SH-SY5Y (cell line): ENCODE data around the gene ZNF350.

Experiments used
- GATA2 ChIP-seq: IDR thresholded peaks from 2 replicates; pipeline ENCODE4 v1.6.1; 2011; ENCODE audit warnings: mild to moderate bottlenecking, low read depth, low read length
- GATA3 ChIP-seq: IDR thresholded peaks from 2 replicates; pipeline ENCODE4 v1.6.1; 2011; ENCODE audit warnings: low read depth, mild to moderate bottlenecking, low read length, moderate library complexity

ZNF350 gene

DNA sequence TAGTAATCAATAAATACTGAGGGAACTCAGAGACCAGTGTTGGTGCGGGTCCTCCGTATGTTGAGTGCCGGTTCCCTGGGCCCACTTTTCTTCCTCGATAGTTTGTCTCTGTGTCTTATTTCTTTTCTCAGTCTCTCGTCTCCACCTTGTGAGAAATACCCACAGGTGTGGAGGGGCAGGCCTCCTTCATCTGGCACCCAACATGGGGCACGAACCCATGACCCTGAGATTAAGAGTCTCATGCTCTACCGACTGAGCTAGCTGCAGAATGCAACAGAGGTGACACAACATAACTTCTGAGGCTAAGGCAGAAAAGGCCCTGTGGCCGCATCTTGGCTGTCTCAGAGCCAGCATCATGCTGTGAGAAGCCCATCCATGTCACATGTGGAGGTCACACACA lies 64.7 kb downstream of the ZNF350 start:
- TF ChIP-seq GATA2: no peak
- TF ChIP-seq GATA3: no peak

GRCh38 chr19:51919606-51920005 lies 67.0 kb downstream of the ZNF350 start:
- no peak for TF ChIP-seq GATA2
- no peak for TF ChIP-seq GATA3

DNA sequence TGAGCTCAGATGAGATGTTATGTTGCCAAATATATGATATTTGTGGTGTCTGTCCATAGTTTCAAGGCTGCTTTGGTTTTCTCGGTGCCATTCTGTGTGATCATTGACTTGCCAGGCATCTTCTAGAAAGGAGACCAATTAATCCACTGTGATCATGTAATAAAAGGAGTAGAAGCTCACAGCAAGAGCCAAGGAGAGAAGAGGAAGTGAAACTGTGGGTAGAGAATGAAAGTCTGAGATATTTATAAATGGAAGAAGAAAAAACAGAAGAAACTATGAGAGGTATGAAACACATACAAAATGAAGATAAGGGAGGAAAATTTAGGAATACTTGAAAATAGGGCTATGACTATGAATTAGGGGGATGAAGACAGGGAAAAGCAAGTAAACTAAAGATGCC lies 70.5 kb downstream of the ZNF350 start:
- TF ChIP-seq GATA3: no peak
- TF ChIP-seq GATA2: no peak

GRCh38 chr19:51915324-51915867 lies 71.2 kb downstream of the ZNF350 start:
- no peak for TF ChIP-seq GATA3
- TF ChIP-seq GATA2: no peak
